Glomerular visceral epithelial cell (primary cell): ENCODE measurements around the gene DPH1.
A peak's percentile ranks its signal among the peaks of the same experiment; 100 is the strongest.
"Not testable (repeated sequence)": the region's sequence is repeated elsewhere in the genome, so short reads cannot be mapped to it uniquely, and the experiment has no call there.

Source experiments
- DNase-seq: peaks from one replicate; pipeline ENCODE4 v3.0.0-alpha.2; 2016; ENCODE audit errors: extremely low spot score

The DPH1 gene

DNA sequence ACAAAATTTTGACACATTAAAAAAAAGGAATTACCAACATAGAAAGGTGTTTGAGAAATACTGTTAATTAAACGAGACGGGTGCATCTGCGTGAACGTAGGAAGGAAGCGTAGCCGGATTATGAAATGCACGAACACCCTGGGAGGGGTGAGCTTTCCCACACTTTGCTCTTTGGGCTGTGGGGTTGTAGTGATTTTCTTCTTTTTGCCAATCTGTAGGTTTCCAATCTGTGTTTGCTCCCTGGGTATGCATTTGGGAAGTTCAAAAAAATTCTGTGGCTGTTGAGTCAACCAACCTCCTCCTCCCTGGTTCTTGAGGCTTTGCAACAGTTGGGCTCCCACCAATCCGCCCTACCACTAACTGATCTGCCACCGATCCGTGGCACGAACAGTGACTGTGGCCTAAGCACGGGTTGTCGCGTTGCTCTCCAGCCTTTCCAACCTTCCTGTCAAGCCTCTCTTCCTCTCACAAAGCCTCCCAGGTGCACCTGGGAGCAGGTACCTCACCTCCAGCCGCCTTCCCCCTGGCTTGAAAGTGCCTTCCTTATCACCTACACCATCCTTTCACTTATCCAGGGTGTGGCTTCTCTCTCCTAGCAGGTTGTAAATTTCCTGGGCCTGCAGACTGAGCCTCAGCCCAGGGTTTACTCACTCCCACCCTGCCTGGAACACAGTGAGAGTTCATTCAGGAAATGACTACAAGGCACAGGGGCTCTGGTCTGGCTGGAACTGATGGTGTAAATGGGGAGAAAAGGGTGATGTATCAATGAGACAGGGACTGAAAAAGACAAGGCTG is 21.4 kb upstream of the DPH1 start:
- DNase-seq: no peak

DNA sequence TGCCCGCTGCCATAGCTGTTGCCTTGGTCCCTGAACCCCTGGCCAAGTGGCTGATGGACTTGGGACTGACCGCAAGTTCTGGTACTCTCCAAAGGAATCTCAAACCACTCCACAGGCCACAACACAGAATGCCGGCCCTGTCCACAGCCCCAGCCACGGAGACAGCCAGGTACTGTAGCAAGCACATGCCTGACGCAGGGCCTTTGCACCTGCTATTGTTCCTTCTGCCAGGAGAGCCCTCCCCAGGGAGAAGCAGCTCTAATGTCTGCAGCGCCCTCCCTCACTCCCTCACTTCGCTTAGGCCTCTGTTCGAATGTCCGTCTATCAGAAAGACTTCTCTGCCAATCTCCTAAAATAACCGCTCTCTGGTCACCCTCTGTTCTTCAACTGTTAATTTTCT is 20.2 kb upstream of the DPH1 start:
- DNase-seq: no peak

DNA sequence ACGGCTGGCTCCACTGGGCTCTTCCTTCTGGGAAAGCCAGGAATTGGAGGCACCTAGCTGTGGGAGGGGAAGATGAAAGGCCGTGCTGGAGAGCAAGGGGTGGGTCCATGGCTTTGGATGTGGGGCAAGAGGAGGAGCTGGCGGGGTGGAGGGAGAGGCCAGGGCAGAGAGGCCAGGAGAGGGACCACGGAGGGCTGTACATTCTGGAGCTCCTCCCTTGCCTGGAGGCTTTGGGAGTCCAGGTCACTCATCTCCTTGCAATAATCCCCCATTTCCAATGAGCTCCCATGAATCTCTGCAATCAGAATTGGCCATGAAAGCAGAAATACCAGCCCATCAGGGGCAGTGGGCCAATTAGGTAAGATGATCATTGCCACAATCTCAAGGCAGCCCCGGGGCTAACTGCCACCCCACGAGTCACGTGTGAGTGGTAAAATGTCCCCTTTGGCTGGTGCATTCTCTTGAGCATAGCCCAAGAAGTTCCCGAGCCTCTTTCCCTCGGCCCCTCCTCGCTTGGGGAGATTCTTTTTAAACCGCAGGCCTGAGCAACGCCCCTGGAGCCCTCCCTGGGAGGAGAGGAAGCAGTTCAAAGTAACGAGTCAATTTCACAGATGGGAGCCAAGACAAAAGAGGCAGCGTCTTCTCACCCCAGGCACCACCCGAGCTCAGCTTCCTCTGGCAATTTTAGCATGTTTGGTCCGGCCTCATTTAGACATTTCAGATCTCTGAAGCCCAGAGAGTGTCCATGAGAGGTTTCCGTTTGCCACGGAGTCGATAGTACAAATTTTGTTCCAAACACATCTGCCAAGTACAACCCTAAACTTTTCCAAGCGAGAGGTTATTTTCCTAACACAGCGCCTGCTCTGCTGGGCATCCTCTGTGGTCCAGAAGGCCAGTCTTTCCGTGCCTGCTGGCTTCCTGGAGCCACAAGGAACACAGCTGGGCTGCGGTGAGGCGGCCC is 18.3 kb upstream of the DPH1 start:
- DNase-seq: no peak

- no peak for DNase-seq
Measured at GRCh38 chr17:2012499-2012898, 17.5 kb upstream of the DPH1 start.

- DNase-seq: not testable (repeated sequence)
Measured at GRCh38 chr17:2013220-2013993, 16.5 kb upstream of the DPH1 start.

- DNase-seq: no peak
Measured at GRCh38 chr17:2013994-2014317, 16.0 kb upstream of the DPH1 start.

GRCh38 chr17:2015314-2015713 is 14.6 kb upstream of the DPH1 start:
- no peak for DNase-seq

DNA sequence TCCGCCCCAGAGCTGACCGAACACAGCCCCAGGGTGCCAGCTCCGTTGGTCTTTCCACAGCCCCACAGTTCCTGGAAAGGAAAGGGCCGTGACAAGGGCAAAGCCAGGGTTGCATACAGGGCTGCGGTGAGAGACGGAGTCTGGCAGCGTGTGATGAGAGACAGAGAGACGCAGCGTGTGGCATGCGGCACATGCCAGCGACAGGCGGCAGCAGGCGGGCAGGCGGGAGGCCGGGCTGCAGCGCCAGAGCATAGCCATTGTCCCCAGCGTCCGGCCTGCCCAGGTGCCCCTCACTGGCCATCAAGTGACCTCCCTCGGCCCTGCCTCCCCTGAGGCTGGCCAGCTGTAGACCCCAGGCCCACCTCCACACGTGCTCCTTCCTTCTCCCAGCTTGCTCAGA is 13.5 kb upstream of the DPH1 start:
- no peak for DNase-seq

DNA sequence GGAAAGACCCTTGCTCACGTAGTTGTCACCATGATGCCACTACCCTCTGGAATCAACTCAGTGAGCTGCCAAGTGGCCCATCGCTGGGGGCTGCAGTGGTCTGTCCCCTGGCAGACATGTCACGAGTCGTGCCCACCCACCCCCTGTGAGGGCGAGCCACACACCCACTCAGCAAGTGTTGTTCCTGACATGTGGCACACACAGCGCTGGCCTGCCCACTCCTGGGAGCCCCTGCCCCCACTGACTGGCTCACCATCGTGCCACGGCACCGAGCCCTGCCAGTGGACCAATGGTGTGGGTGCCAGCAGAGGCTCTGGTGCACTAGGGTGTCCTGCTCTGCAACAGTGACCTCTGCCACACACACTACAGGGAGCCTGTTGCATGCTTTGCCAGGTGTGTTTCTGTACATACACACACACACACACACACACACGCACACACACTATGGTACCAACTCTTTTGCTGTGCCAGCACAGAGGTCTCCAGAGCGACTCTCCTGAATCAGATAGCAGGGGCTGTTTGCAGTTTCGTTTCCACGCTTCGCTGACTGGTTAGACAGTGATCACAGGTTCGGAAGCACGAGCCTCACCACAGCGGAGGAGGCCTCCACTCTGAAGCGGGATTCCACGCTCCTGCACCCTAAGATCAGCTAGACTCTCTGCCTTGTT is 12.5 kb upstream of the DPH1 start:
- DNase-seq: peak; percentile 52

DNA sequence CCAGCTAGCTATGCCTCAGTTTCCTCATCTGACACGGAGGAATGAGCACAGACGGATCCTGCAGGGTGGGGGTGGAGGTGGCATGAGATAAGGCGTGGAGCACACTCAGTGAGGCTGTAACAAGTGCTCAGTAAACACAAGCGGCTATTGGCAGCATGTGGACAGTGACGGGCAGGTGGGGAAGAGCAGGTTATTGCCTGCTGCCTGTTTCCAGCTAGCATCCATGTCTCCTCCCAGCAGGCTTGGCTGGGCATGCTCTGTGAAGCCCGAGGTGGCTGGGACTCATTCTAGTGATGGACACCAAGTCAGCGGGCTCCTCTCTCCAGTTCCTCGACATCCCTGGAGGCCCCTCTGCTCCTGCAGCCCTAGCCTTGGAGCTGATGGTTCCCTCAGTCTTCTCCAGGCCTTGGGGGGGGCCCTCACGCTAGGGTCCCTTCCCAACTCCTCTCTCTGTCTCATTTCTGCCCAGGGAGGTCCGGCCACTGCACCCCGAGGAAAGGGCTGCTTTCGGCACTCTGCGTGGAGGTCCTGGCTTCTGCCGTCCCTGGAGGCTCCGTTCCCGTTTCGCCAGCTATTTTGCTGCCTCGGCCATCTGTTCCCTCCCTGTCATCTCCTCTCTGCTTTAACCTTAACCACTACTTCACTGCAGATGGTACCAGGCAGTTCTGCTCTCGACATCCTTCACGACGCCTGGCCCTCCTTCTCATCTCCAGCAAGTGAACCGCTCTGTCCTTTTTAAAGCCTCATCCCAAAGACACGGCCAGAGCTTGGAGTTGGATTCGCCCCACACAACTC is 11.0 kb upstream of the DPH1 start:
- no peak for DNase-seq

DNA sequence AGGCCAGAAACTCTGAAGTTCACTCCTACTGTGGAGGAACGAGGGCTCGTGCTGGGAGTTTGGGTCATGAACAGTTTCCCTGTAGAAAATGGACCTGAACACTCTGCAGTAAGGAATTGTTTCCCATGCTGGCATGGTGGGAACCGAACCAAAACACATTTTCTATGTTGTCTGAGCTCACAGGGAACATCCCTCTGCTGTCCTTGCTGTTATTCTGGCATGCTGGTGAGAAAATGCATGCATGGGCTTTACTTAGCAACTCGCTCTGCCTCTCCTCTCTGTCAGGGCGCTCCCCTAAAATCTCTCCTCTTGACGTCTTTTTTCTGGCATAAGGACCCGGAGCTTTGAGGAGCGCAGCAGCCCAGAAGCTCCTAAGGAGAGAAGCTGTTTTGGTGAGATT is 10.2 kb upstream of the DPH1 start:
- DNase-seq: no peak

GRCh38 chr17:2020721-2021120 is 9.2 kb upstream of the DPH1 start:
- no peak for DNase-seq

- no peak for DNase-seq
Measured at GRCh38 chr17:2022647-2023240, 7.2 kb upstream of the DPH1 start.

DNA sequence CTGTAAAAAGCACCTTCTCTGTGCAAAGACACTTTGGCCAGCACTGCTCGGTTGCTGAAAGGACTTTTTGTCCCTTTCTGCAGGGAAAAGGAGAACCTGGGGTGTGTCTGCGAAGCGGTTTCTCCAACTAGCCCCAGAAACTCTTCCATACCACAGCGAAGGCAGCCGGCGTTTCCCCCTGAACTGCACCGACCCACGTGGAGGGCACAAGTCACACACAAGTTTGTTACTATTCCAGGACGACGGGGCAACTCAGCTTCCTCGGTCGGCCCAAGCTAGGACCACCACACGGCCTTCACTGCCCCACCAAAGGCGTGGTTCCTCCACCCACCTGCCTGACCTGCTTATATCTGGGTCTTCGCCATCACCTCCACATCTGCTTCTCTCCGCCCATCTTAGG is 6.7 kb upstream of the DPH1 start:
- no peak for DNase-seq

DNA sequence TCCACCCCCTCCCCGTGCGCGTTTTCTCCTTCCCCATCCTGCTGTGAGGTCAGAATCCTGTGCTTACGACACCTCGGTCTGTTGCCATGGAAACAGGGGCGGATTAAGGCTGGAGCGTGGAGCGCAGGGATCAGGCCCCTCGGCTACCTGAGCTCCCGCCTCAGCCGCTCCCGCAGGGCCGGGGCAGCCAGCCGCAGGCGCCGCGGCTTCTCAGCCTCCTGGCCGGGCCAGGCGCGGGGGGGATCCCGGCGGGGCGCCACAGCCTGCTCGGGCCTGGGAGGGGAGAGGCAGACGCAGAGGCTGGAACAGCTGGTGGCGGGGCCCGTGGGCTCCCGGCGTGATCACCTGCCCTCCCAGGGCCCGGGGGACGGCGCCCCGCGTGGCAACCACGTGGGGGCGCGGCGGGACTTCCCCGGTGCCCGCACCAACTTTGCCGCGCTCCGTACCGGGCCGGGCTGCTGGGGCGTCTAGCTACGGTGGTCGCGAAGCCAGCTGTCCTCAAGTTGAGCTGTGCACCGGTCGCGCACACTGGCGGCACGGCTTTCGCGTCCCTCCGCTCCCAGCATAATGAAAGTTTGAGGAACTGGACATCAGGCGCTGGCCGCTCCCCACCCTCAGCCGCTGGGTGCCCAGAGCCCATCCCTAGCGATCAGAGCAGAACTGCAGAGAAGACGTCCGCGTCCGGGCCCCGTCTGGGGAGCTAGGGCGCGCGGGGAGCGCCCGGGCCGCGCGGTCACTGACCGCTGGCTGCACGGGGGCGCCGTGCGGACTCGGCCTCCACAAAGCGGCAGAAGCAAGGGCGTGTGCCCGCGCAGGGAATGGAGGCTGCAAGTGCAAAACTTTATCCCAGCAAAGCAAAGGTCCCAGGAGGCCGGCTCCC is 6.0 kb upstream of the DPH1 start:
- DNase-seq: no peak

DNA sequence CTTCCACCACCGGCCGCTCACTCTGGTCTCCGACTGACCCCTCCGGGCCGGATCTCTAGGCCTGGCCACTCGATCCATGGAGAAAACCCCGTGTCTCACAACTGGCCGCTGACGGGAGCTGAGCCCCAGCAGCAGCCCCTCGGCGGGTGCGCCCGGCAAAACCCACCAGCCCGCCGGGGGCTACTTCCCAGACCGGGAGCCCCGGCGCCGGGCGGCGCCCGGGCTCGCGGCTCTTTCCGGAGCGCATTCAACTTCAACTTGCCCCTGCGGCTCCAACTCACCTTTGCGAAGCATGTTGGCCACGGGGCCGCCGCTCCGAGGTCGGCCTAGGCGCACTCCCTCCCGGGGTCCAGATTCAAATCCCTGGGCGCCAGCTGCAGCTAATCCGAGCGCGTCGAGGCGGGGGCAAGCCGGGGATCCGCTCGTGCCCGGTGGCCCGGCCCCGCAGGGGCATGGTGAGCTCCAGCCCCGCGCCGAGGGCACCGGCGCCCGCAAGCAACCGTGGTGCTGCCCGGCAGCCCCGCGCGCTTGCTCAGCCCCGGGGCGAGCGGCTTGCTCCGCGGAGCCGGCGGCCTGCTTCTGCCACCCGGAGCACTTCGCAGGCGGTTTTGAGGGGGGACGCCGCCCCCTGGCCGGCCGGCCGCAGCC is 5.3 kb upstream of the DPH1 start:
- no peak for DNase-seq

- DNase-seq: peak; percentile 27
Measured at GRCh38 chr17:2025220-2025621, 4.7 kb upstream of the DPH1 start, which contains the start of gene RTN4RL1. Gene RTN4RL1, minus strand, starts transcription at chr17:2025334. Its CDS starts 469 bp downstream, at chr17:2024865.

- DNase-seq: peak; percentile 66
Measured at GRCh38 chr17:2025622-2026309, 4.2 kb upstream of the DPH1 start.
